ENCODE results near the gene DDI2.

Gene DDI2

GRCh38 chr1:15705184-15705566 lies 87.9 kb downstream of the DDI2 start:
- H3K79me2 ChIP-seq (ENCODE audit: insufficient read depth, low read length), result peaks cover 50% of the 10 kb centered on the region; the same call in 1 of the 2 replicates

GRCh38 chr1:15706751-15707150 lies 89.5 kb downstream of the DDI2 start:
- Histone ChIP-seq H3K36me3 (ENCODE audit: insufficient read depth, low read length) (peaks cover 7% of the 10 kb centered on the region; the same call in 1 of the 2 replicates), H3K9me2 (replicated peaks; ENCODE audit: low read depth, low read length) (no peaks in the 10 kb centered on the region), H3K79me2 (ENCODE audit: insufficient read depth, low read length) (peaks cover 47% of the 10 kb centered on the region; the same call in 1 of the 2 replicates), H3K9ac (ENCODE audit: low read depth, low read length, poor library complexity, severe bottlenecking) (no peak overlapping the region), H2AFZ (ENCODE audit: low read length) (no peak overlapping the region), H3K27me3 (ENCODE audit: insufficient read depth, low read length, poor library complexity, severe bottlenecking) (no peaks in the 10 kb centered on the region), H3K4me1 (ENCODE audit: insufficient read depth, low read length, poor library complexity, severe bottlenecking) (no peaks in the 10 kb centered on the region), H3F3A (ENCODE audit: low read depth) (no peaks in the 10 kb centered on the region), H3K4me2 (ENCODE audit: low read depth, low read length, poor library complexity, severe bottlenecking) (no peak overlapping the region), H3K4me3 (ENCODE audit: low read length, poor library complexity, severe bottlenecking) (no peak overlapping the region), H3K9me3 (ENCODE audit: insufficient read depth, low read depth, low read length) (no peaks in the 10 kb centered on the region), H4K20me1 (ENCODE audit: insufficient read depth, low read length, poor library complexity, severe bottlenecking) (no peaks in the 10 kb centered on the region)
- no peak for TF ChIP-seq EZH2phosphoT487 (IDR thresholded peaks at IDR 0.05; ENCODE audit: borderline replicate concordance)

More at GRCh38 chr1:15705184-15705566, 87.9 kb downstream of the DDI2 start:
- Histone ChIP-seq H3K36me3 (ENCODE audit: insufficient read depth, low read length) (peaks cover 7% of the 10 kb centered on the region; the same call in 1 of the 2 replicates), H3K4me1 (ENCODE audit: insufficient read depth, low read length, poor library complexity, severe bottlenecking) (no peaks in the 10 kb centered on the region), H2AFZ (ENCODE audit: low read length) (no peak overlapping the region), H3K4me2 (ENCODE audit: low read depth, low read length, poor library complexity, severe bottlenecking) (no peak overlapping the region), H3K4me3 (ENCODE audit: low read length, poor library complexity, severe bottlenecking) (no peak overlapping the region), H3K27me3 (ENCODE audit: insufficient read depth, low read length, poor library complexity, severe bottlenecking) (no peaks in the 10 kb centered on the region), H3K9me3 (ENCODE audit: insufficient read depth, low read depth, low read length) (no peaks in the 10 kb centered on the region), H4K20me1 (ENCODE audit: insufficient read depth, low read length, poor library complexity, severe bottlenecking) (no peaks in the 10 kb centered on the region), H3F3A (ENCODE audit: low read depth) (no peaks in the 10 kb centered on the region), H3K9ac (ENCODE audit: low read depth, low read length, poor library complexity, severe bottlenecking) (no peak overlapping the region), H3K9me2 (replicated peaks; ENCODE audit: low read depth, low read length) (no peaks in the 10 kb centered on the region)
- TF ChIP-seq EZH2phosphoT487 (IDR thresholded peaks at IDR 0.05; ENCODE audit: borderline replicate concordance) (no peak), CTCF (conservative IDR thresholded peaks at IDR 0.05; ENCODE audit: low read length) (no peak)

- Histone ChIP-seq H3K4me3 (ENCODE audit: low read length, poor library complexity, severe bottlenecking) (no peak overlapping the region), H3F3A (ENCODE audit: low read depth) (no peaks in the 10 kb centered on the region), H4K20me1 (ENCODE audit: insufficient read depth, low read length, poor library complexity, severe bottlenecking) (no peaks in the 10 kb centered on the region), H3K36me3 (ENCODE audit: insufficient read depth, low read length) (peaks cover 7% of the 10 kb centered on the region; the same call in 1 of the 2 replicates), H3K9ac (ENCODE audit: low read depth, low read length, poor library complexity, severe bottlenecking) (no peak overlapping the region), H3K9me2 (replicated peaks; ENCODE audit: low read depth, low read length) (no peaks in the 10 kb centered on the region), H3K4me2 (ENCODE audit: low read depth, low read length, poor library complexity, severe bottlenecking) (no peak overlapping the region), H2AFZ (ENCODE audit: low read length) (no peak overlapping the region), H3K27me3 (ENCODE audit: insufficient read depth, low read length, poor library complexity, severe bottlenecking) (no peaks in the 10 kb centered on the region), H3K9me3 (ENCODE audit: insufficient read depth, low read depth, low read length) (no peaks in the 10 kb centered on the region), H3K79me2 (ENCODE audit: insufficient read depth, low read length) (peaks cover 43% of the 10 kb centered on the region; the same call in 1 of the 2 replicates), H3K4me1 (ENCODE audit: insufficient read depth, low read length, poor library complexity, severe bottlenecking) (no peaks in the 10 kb centered on the region)
- no peak for TF ChIP-seq EZH2phosphoT487 (IDR thresholded peaks at IDR 0.05; ENCODE audit: borderline replicate concordance)
- TF ChIP-seq CTCF (conservative IDR thresholded peaks at IDR 0.05; ENCODE audit: low read length), result no peak
Observed at GRCh38 chr1:15707239-15707925, 90.1 kb downstream of the DDI2 start.

Measured in Loucy (cell line).